Adrenal gland (tissue), 12 donors: ENCODE results near the gene ERCC5. TPM values are rescaled to one million over a fixed set of nuclear protein-coding genes. Genes with fewer than 3 reads are reported as not detected.

ENCODE experiments used
- DNase-seq, 7 donors: peaks; one replicate each; pipeline ENCODE4 v3.0.0-alpha.2; 2019 to 2020
- H3K27ac ChIP-seq, 5 donors: fragments of 200-600 bp; sonication (generic) in 4 of 5; 1 replicate in 3 of 5; 2 replicates in 2 of 5; pipeline versions ENCODE4 v1.5.1 to v1.8.0; 2016 to 2020; ENCODE audit warnings: mild to moderate bottlenecking in 1 of 5
- H3K27me3 ChIP-seq: fragments of 200-600 bp; 2 replicates; pipeline ENCODE4 v1.8.0; 2021
- H3K36me3 ChIP-seq, 2 donors: fragments of 200-600 bp; replicated peaks in 1 of 2; 1 replicate in 1 of 2; 2 replicates in 1 of 2; pipeline versions ENCODE4 v1.5.1 to v1.8.0; 2018 to 2022
- H3K4me1 ChIP-seq, 2 donors: fragments of 200-600 bp; replicated peaks in 1 of 2; 1 replicate in 1 of 2; 2 replicates in 1 of 2; pipeline versions ENCODE4 v1.5.1 to v1.8.0; 2018 to 2021
- H3K4me3 ChIP-seq, 4 donors: fragments of 200-600 bp; sonication (generic) in 3 of 4; one replicate each; pipeline ENCODE4 v1.5.1; 2016 to 2018
- H3K9me3 ChIP-seq, 3 donors: fragments of 200-600 bp; sonication (generic) in 1 of 3; replicated peaks in 1 of 3; 1 replicate in 2 of 3; 2 replicates in 1 of 3; pipeline versions ENCODE4 v1.5.1 to v1.8.0; 2016 to 2021
- POLR2A ChIP-seq, 2 donors: fragments of 450-650 bp; IDR thresholded peaks; one replicate each; pipeline ENCODE4 v1.6.1; 2017; ENCODE audit warnings: antibody characterized with exemption in 2 of 2, mild to moderate bottlenecking in 2 of 2, moderate library complexity in 1 of 2
- WGBS, 4 donors: extraction: QIAGEN DNeasy Blood & Tissue Kit in 2 of 4; methylation state at CpG; one replicate each; pipeline versions ENCODE4 v1.1.5 to v1.1.7; 2013 to 2017; 5-methylcytosine and 5-hydroxymethylcytosine counted together
- intact Hi-C, 2 donors: fragments of 100-400 bp; cut with DNase I; formaldehyde crosslinking; loops; one replicate each; pipeline versions ENCODE4 v1.14.1 to v1.15.0; 2022 to 2023
- polyA plus RNA-seq, 3 donors: library from polyadenylated mRNA; stranded (reverse); fragments of 200-250 nt in 2 of 3; fragments of 350-450 nt in 1 of 3; fragmentation: Illumina TruSeq in 1 of 3; extraction: RNeasy Lipid Tissue Mini Kit (QIAGEN cat#74804) in 1 of 3; gene quantifications; one replicate each; pipeline ENCODE4 v1.2.3, GENCODE V29; 2013 to 2014
- total RNA-seq, 9 donors: library from RNA; depleted of rRNA in 4 of 9; stranded (reverse); fragments of >200 nt in 4 of 9; fragments of 120-200 nt in 1 of 9; fragmentation: NEBNext Ultra II Directional in 1 of 9; extraction: Animal tissue kit (Norgen Biotek cat#: 25700) in 1 of 9; gene quantifications; one replicate each; pipeline versions ENCODE4 v1.1.0 to v1.2.4, GENCODE V29; 2013 to 2023
- TF ChIP-seq, protein P1 (sequence below), 6 experiments: fragments of 450-650 bp in 4 of 6; fragments of 200-600 bp in 2 of 6; sonication (generic) in 1 of 6; IDR thresholded peaks; 1 replicate in 5 of 6; 2 replicates in 1 of 6; pipeline versions ENCODE4 v1.5.1 to v1.8.0; 2016 to 2021; ENCODE audit warnings: antibody characterized with exemption in 6 of 6, mild to moderate bottlenecking in 2 of 6, moderate library complexity in 1 of 6
- donor health status: healthy with polysubstance abuse.
- donor health status: Bipolar disorder and iron deficiency.
- donor health status: DM: yes; HTN: yes; CAD: no.
- donor health status: DM: no; HTN: no; CAD: no.
- donor health status: DM: no; HTN: no; CAD: no.
- donor health status: DM: yes; HTN: yes; CAD: no.

Gene ERCC5
- total and polyA plus RNA-seq, 12 donors, result 37.8 to 185 (median 64.6) TPM

DNA sequence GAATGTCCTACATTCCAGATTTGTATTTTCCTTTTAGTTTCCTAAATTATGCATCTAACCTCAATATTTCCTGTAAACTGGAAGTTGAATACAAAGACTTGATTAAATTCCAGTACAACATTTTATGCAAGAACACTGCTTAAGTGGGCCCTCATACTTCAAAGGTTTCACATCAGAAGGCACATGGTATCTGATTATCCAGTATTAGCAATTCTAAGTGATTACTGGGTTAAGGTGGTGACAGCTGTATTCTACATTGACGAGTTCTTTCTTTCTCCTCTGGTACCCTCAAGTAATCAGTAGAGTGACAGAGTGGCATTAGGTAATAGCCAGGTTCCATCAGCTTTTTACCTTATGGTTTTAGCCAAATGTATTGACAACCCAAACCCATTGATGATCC is 28.6 kb upstream of the ERCC5 start:
- Histone ChIP-seq H3K4me3 (no peak overlapping the region), H3K27ac (no peak overlapping the region), H3K36me3 (peaks cover 0 to 12% of the 10 kb centered on the region in 2 donors), H3K9me3 (no peaks in the 10 kb centered on the region), H3K4me1 (peaks cover 0 to 20% of the 10 kb centered on the region in 2 donors), H3K27me3 (no peaks in the 10 kb centered on the region)
- TF ChIP-seq, protein P1, sequence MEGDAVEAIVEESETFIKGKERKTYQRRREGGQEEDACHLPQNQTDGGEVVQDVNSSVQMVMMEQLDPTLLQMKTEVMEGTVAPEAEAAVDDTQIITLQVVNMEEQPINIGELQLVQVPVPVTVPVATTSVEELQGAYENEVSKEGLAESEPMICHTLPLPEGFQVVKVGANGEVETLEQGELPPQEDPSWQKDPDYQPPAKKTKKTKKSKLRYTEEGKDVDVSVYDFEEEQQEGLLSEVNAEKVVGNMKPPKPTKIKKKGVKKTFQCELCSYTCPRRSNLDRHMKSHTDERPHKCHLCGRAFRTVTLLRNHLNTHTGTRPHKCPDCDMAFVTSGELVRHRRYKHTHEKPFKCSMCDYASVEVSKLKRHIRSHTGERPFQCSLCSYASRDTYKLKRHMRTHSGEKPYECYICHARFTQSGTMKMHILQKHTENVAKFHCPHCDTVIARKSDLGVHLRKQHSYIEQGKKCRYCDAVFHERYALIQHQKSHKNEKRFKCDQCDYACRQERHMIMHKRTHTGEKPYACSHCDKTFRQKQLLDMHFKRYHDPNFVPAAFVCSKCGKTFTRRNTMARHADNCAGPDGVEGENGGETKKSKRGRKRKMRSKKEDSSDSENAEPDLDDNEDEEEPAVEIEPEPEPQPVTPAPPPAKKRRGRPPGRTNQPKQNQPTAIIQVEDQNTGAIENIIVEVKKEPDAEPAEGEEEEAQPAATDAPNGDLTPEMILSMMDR (IDR thresholded peaks at IDR 0.05), result no peak
- no peak for TF ChIP-seq POLR2A (IDR thresholded peaks at IDR 0.05)
- WGBS, 4 donors, result 86 to 98% (median 93%) methylated on average over 1 of the region's 1 CpG
- intact Hi-C loops, result no loop called here
- DNase-seq, result no peak

DNA sequence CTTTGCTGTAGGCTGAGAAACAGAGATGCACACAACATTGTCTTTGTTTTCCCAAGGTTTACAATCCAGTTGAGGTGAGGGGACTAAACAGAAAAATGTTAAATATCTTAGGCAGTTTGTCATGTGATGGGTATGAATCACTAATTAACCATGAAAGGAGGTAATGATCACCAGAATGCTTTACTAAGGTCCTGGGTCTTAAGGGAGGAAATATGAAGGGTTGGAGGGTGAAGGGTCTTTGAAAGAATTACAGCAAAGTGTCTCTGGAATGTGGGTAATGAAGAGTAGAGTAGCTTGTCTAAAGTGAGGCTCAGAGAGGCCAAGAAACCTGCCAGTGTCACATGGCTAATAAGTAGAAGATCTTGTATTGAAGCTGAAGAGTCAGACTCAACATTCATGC is 27.9 kb upstream of the ERCC5 start:
- Histone ChIP-seq H3K4me1 (peaks cover 0 to 20% of the 10 kb centered on the region in 2 donors), H3K27me3 (no peaks in the 10 kb centered on the region), H3K9me3 (no peaks in the 10 kb centered on the region), H3K4me3 (no peak overlapping the region), H3K27ac (no peak overlapping the region), H3K36me3 (peaks cover 0 to 18% of the 10 kb centered on the region in 2 donors)
- DNase-seq, result no peak
- TF ChIP-seq, protein P1 (IDR thresholded peaks at IDR 0.05), result no peak
- TF ChIP-seq POLR2A (IDR thresholded peaks at IDR 0.05), result no peak
- intact Hi-C loops, result no loop called here

DNA sequence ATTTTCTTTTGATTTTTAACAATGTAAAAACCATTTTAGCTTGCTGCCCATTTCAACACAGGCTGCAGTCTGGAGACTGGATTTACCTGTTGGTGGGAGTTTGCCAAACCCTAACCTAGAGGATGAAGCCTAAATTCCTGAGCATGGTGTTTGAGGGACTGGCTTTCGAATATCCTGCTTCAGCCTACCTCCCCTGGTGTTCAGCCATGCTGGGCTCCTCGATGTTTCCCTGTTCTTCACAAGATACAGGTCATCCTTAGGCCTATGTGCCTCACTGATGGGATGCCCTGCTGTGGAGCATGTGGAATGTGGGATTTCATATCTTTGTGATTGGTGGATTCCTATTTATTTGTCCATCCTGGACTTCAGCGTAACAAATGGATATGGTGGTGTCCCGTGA is 20.4 kb upstream of the ERCC5 start:
- intact Hi-C loops, result no loop called here
- H3K4me3 ChIP-seq, result no peak overlapping the region
- peak overlapping the region in 1 of 5 donors; percentile 41 for H3K27ac ChIP-seq
- no peaks in the 10 kb centered on the region for H3K9me3 ChIP-seq
- TF ChIP-seq POLR2A (IDR thresholded peaks at IDR 0.05), result no peak
- TF ChIP-seq, protein P1 (IDR thresholded peaks at IDR 0.05), result no peak
- peaks cover 0 to 4% of the 10 kb centered on the region in 2 donors for H3K4me1 ChIP-seq
- no peaks in the 10 kb centered on the region for H3K27me3 ChIP-seq
- no peak for DNase-seq
- WGBS, 4 donors, result 94 to 98% (median 97%) methylated on average over 4 of the region's 4 CpGs
- peaks cover 0 to 28% of the 10 kb centered on the region in 2 donors for H3K36me3 ChIP-seq

DNA sequence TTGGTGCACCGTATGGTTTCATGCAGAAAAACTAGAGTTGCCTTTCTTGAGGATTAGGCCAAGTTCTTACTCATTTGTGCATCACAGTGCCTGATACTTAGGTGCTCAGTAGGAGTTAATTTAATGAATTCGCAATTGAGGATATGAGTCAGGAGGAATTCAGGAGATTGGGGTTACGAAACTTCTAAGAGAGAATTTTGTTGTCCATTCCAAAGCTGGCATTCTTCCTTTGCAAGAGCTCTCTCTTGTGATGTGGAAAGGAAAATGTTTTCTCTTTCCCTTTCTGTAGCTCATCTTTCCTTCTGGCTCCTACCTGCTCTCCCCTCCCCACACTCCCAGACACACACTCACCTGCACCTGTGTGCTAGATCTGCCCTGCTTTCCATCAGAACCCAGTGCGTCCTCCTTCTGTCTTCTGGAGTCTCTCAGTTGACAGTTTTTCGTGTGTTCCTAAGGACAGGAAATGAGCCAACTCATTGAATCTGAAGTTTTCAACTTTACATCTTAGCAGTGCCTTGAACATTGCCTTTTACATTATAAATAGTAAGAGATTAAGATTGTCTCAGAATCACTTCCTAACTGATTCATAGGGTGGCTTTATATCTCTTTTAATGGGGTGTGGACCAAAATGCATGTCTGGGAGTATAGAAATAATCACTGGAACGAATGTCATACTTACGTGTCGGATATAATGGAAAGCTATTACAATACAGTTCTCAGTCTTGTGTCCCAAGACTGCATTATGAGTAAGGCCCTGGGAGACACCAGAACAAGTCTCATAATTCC is 19.7 kb upstream of the ERCC5 start:
- DNase-seq, result no peak
- Histone ChIP-seq H3K36me3 (peaks cover 0 to 27% of the 10 kb centered on the region in 2 donors), H3K9me3 (no peaks in the 10 kb centered on the region), H3K27ac (peak overlapping the region in 2 of 5 donors; percentile 41 to 50), H3K27me3 (no peaks in the 10 kb centered on the region), H3K4me3 (no peak overlapping the region), H3K4me1 (no peaks in the 10 kb centered on the region)
- TF ChIP-seq, protein P1 (IDR thresholded peaks at IDR 0.05), result no peak
- TF ChIP-seq POLR2A (IDR thresholded peaks at IDR 0.05), result no peak
- WGBS, 4 donors, result 71 to 79% (median 76%) methylated on average over 8 of the region's 8 CpGs
- intact Hi-C loops, result no loop called here
